ENCODE results near the gene PRKCA.

PRKCA gene

GRCh38 chr17:66379544-66379943 lies 77.1 kb downstream of the PRKCA start:
- H3K79me2 ChIP-seq (ENCODE audit: control insufficient read depth, low read length): no peaks in the 10 kb centered on the region
- H3K4me2 ChIP-seq (ENCODE audit: low read length): no peak overlapping the region
- H3K27me3 ChIP-seq (ENCODE audit: control insufficient read depth, low read length): no peaks in the 10 kb centered on the region
- TF ChIP-seq EZH2phosphoT487 (IDR thresholded peaks at IDR 0.05; ENCODE audit: borderline replicate concordance, low read length): no peak
- H4K20me1 ChIP-seq (ENCODE audit: control insufficient read depth, insufficient read depth, low read depth, low read length): no peaks in the 10 kb centered on the region
- H3F3A ChIP-seq (ENCODE audit: control insufficient read depth, insufficient read depth): no peaks in the 10 kb centered on the region
- H3K4me3 ChIP-seq (ENCODE audit: low read length): no peak overlapping the region
- no peaks in the 10 kb centered on the region for H3K36me3 ChIP-seq (ENCODE audit: control insufficient read depth, low read length)
- H3K9me2 ChIP-seq (replicated peaks; ENCODE audit: control insufficient read depth, low read length): no peaks in the 10 kb centered on the region
- H3K4me1 ChIP-seq (ENCODE audit: control insufficient read depth, low read length): no peaks in the 10 kb centered on the region
- H3K27ac ChIP-seq (ENCODE audit: low read depth, low read length): no peak overlapping the region
- no peaks in the 10 kb centered on the region for H3K9me3 ChIP-seq (ENCODE audit: control insufficient read depth, insufficient read depth, low read length)

- H3K9me2 ChIP-seq (replicated peaks; ENCODE audit: control insufficient read depth, low read length): no peaks in the 10 kb centered on the region
- TF ChIP-seq CTCF (IDR thresholded peaks at IDR 0.05; ENCODE audit: low read depth, low read length, poor library complexity, severe bottlenecking) (no peak), EZH2phosphoT487 (IDR thresholded peaks at IDR 0.05; ENCODE audit: borderline replicate concordance, low read length) (no peak)
- no peak overlapping the region for H3K4me3 ChIP-seq (ENCODE audit: low read length)
- H3K27ac ChIP-seq (ENCODE audit: low read depth, low read length): no peak overlapping the region
- H3F3A ChIP-seq (ENCODE audit: control insufficient read depth, insufficient read depth): no peaks in the 10 kb centered on the region
- H3K27me3 ChIP-seq (ENCODE audit: control insufficient read depth, low read length): no peaks in the 10 kb centered on the region
- no peaks in the 10 kb centered on the region for H3K36me3 ChIP-seq (ENCODE audit: control insufficient read depth, low read length)
- no peaks in the 10 kb centered on the region for H4K20me1 ChIP-seq (ENCODE audit: control insufficient read depth, insufficient read depth, low read depth, low read length)
- no peaks in the 10 kb centered on the region for H3K4me1 ChIP-seq (ENCODE audit: control insufficient read depth, low read length)
- H3K79me2 ChIP-seq (ENCODE audit: control insufficient read depth, low read length): no peaks in the 10 kb centered on the region
- H3K9me3 ChIP-seq (ENCODE audit: control insufficient read depth, insufficient read depth, low read length): no peaks in the 10 kb centered on the region
- H3K4me2 ChIP-seq (ENCODE audit: low read length): no peak overlapping the region
Observed at GRCh38 chr17:66379996-66380395, 77.6 kb downstream of the PRKCA start.

- Histone ChIP-seq H3F3A (ENCODE audit: control insufficient read depth, insufficient read depth) (no peaks in the 10 kb centered on the region), H3K4me3 (ENCODE audit: low read length) (no peak overlapping the region), H3K9me3 (ENCODE audit: control insufficient read depth, insufficient read depth, low read length) (peaks cover 1% of the 10 kb centered on the region; the same call in 1 of the 2 replicates), H4K20me1 (ENCODE audit: control insufficient read depth, insufficient read depth, low read depth, low read length) (no peaks in the 10 kb centered on the region), H3K27ac (ENCODE audit: low read depth, low read length) (no peak overlapping the region), H3K27me3 (ENCODE audit: control insufficient read depth, low read length) (no peaks in the 10 kb centered on the region), H3K79me2 (ENCODE audit: control insufficient read depth, low read length) (no peaks in the 10 kb centered on the region), H3K9me2 (replicated peaks; ENCODE audit: control insufficient read depth, low read length) (no peaks in the 10 kb centered on the region), H3K4me1 (ENCODE audit: control insufficient read depth, low read length) (peaks cover 8% of the 10 kb centered on the region), H3K36me3 (ENCODE audit: control insufficient read depth, low read length) (no peaks in the 10 kb centered on the region), H3K4me2 (ENCODE audit: low read length) (no peak overlapping the region)
- no peak for TF ChIP-seq EZH2phosphoT487 (IDR thresholded peaks at IDR 0.05; ENCODE audit: borderline replicate concordance, low read length)
- TF ChIP-seq CTCF (IDR thresholded peaks at IDR 0.05; ENCODE audit: low read depth, low read length, poor library complexity, severe bottlenecking): no peak
Observed at GRCh38 chr17:66381701-66382362, 79.4 kb downstream of the PRKCA start.

GRCh38 chr17:66383333-66383732 lies 80.9 kb downstream of the PRKCA start:
- Histone ChIP-seq H3K36me3 (ENCODE audit: control insufficient read depth, low read length) (no peaks in the 10 kb centered on the region), H3K4me3 (ENCODE audit: low read length) (no peak overlapping the region), H3K4me2 (ENCODE audit: low read length) (no peak overlapping the region), H4K20me1 (ENCODE audit: control insufficient read depth, insufficient read depth, low read depth, low read length) (no peaks in the 10 kb centered on the region), H3K27me3 (ENCODE audit: control insufficient read depth, low read length) (no peaks in the 10 kb centered on the region), H3K9me3 (ENCODE audit: control insufficient read depth, insufficient read depth, low read length) (peaks cover 4% of the 10 kb centered on the region; the same call in 1 of the 2 replicates), H3K79me2 (ENCODE audit: control insufficient read depth, low read length) (no peaks in the 10 kb centered on the region), H3K27ac (ENCODE audit: low read depth, low read length) (no peak overlapping the region), H3F3A (ENCODE audit: control insufficient read depth, insufficient read depth) (no peaks in the 10 kb centered on the region), H3K4me1 (ENCODE audit: control insufficient read depth, low read length) (peaks cover 13% of the 10 kb centered on the region), H3K9me2 (replicated peaks; ENCODE audit: control insufficient read depth, low read length) (no peaks in the 10 kb centered on the region)
- no peak for TF ChIP-seq CTCF (IDR thresholded peaks at IDR 0.05; ENCODE audit: low read depth, low read length, poor library complexity, severe bottlenecking)
- no peak for TF ChIP-seq EZH2phosphoT487 (IDR thresholded peaks at IDR 0.05; ENCODE audit: borderline replicate concordance, low read length)

Data from DOHH2 (cell line).